NCI-H2107 (cell line): ENCODE results near the gene RYR2.

ENCODE experiments used
- DNase-seq: peaks from one replicate; lab custom pipeline; 2025; lab: John Stamatoyannopoulos, UW

The RYR2 gene

GRCh38 chr1:237204841-237205240 is 162.9 kb downstream of the RYR2 start:
- no peak for DNase-seq

- no peak for DNase-seq
Observed at GRCh38 chr1:237205400-237206064, 163.5 kb downstream of the RYR2 start.

GRCh38 chr1:237206065-237206414 is 164.1 kb downstream of the RYR2 start:
- no peak for DNase-seq

- DNase-seq, result no peak
Observed at GRCh38 chr1:237211031-237211430, 169.0 kb downstream of the RYR2 start.

- no peak for DNase-seq
Observed at GRCh38 chr1:237211540-237211939, 169.6 kb downstream of the RYR2 start.

GRCh38 chr1:237219751-237220642 is 178.0 kb downstream of the RYR2 start:
- no peak for DNase-seq

GRCh38 chr1:237223419-237223818 is 181.4 kb downstream of the RYR2 start:
- no peak for DNase-seq

- DNase-seq, result no peak
Observed at GRCh38 chr1:237226177-237226944, 184.4 kb downstream of the RYR2 start.

- DNase-seq, result no peak
Observed at GRCh38 chr1:237227476-237227875, 185.5 kb downstream of the RYR2 start.

GRCh38 chr1:237228421-237228820 is 186.4 kb downstream of the RYR2 start:
- no peak for DNase-seq

- no peak for DNase-seq
Observed at GRCh38 chr1:237229333-237229732, 187.3 kb downstream of the RYR2 start.

- DNase-seq, result no peak
Observed at GRCh38 chr1:237232501-237232900, 190.5 kb downstream of the RYR2 start.

GRCh38 chr1:237235091-237235490 is 193.1 kb downstream of the RYR2 start:
- no peak for DNase-seq

- no peak for DNase-seq
Observed at GRCh38 chr1:237237721-237238120, 195.7 kb downstream of the RYR2 start.

GRCh38 chr1:237239248-237239647 is 197.3 kb downstream of the RYR2 start:
- no peak for DNase-seq

GRCh38 chr1:237241038-237241437 is 199.1 kb downstream of the RYR2 start:
- no peak for DNase-seq

GRCh38 chr1:237244778-237245177 is 202.8 kb downstream of the RYR2 start:
- DNase-seq, result no peak

- no peak for DNase-seq
Observed at GRCh38 chr1:237247442-237247841, 205.5 kb downstream of the RYR2 start.

- DNase-seq, result no peak
Observed at GRCh38 chr1:237249120-237249519, 207.1 kb downstream of the RYR2 start.

- DNase-seq, result no peak
Observed at GRCh38 chr1:237250055-237250454, 208.1 kb downstream of the RYR2 start.

- DNase-seq, result no peak
Observed at GRCh38 chr1:237255071-237255470, 213.1 kb downstream of the RYR2 start.

- DNase-seq, result no peak
Observed at GRCh38 chr1:237258871-237259270, 216.9 kb downstream of the RYR2 start.

- no peak for DNase-seq
Observed at GRCh38 chr1:237261198-237261597, 219.2 kb downstream of the RYR2 start.
